ENCODE measurements around the gene USP37. TPM values are rescaled to one million over a fixed set of nuclear protein-coding genes. Genes with fewer than 3 reads are reported as not detected.

The USP37 gene
- total and polyA plus RNA-seq, 2 of the 13 experiments (the other 11 are each of a cell fraction or from before 2014, with no cell fraction given) = 6.5 to 30.6 TPM

DNA sequence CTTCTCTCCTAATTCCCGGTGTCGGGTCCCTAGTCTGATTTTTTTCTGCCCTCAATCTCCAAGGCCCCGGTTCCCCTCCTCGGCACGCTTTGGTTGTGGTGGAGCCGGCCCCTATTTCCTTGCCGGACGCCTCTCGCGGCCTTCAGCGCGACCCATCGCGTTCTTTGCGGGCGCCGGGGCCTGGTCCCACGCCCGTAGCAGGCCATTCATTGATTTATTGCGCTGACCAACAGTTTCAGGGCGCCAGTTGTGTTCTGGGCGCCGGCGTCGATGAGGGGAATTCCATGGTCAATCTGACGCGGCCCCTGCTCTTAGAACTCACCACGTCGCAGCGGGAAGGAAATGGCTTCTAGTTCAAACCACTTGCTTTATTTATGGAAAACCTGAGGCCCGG lies 884 bp upstream of the USP37 start:
- ATAC-seq = peak; percentile 71
- no peaks in the 10 kb centered on the region for H3K9me3 ChIP-seq (ENCODE audit: low read length)
- DNase-seq (ENCODE audit: low spot score) = peak; percentile 73
- H3K4me3 ChIP-seq (replicated peaks in 1 of 3; ENCODE audit: insufficient read depth in 1 of 3, low read depth in 2 of 3, low read length in 3 of 3) = peak overlapping the region; percentile 89 to 97 (median 91)
- H4K20me1 ChIP-seq (ENCODE audit: insufficient read depth, low read length) = peaks cover 12% of the 10 kb centered on the region
- peak overlapping the region; percentile 97 for H3K27ac ChIP-seq (ENCODE audit: extremely low read length, insufficient read depth, low read length)
- in situ Hi-C loops (cut with HindIII; ENCODE audit: extremely low pct_ligation_motif_present, low pct_unique_long_range_greater_than_20kb) (no loop called here), intact Hi-C loops (cut with micrococcal nuclease; ENCODE audit: unreplicated experiment) (loop anchor here (2.0 to 10.0 kb wide), 3 partner anchors 90 to 274 kb away; partner anchors contain the start of genes BCS1L, CTDSP1, TMBIM1 and ZNF142)
- H3K79me2 ChIP-seq (ENCODE audit: insufficient read depth, low read length) = peaks cover 91% of the 10 kb centered on the region
- peaks cover 0 to 6% of the 10 kb centered on the region in 2 experiments; a peak in 1 of 5 replicates for H3K27me3 ChIP-seq (ENCODE audit: control insufficient read depth in 1 of 2, insufficient read depth in 2 of 2, low read length in 2 of 2)
- ChIA-PET POLR2A (no interaction called here), CTCF (ENCODE audit: low intra/inter-chr PET ratio, low total read pairs) (no interaction called here)
- no TSS peak for BruUV-seq (replicated peaks)
- WGBS (ENCODE audit: low lambda C conversion rate) = 1% methylated on average over 31 of the region's 31 CpGs
- H3K4me1 ChIP-seq (ENCODE audit: insufficient read depth, low read length) = peaks cover 57% of the 10 kb centered on the region
- peaks cover 2 to 24% of the 10 kb centered on the region in 2 experiments for H3K36me3 ChIP-seq (replicated peaks in 1 of 2; ENCODE audit: control insufficient read depth in 1 of 2, insufficient read depth in 2 of 2, low read length in 2 of 2)
- H2AFZ ChIP-seq (ENCODE audit: low read length) = no peak overlapping the region
- H3K9ac ChIP-seq (ENCODE audit: insufficient read depth, low read depth, low read length) = peak overlapping the region; percentile 96
- no peak for FAIRE-seq
- peak overlapping the region; percentile 95 for H3K4me2 ChIP-seq (ENCODE audit: low read depth, low read length)
- peak; percentile 86 for TF ChIP-seq PTBP1 (IDR thresholded peaks at IDR 0.05; ENCODE audit: low read depth, low read length, poor library complexity, severe bottlenecking)
- no peak for TF ChIP-seq MBD4 (IDR thresholded peaks at IDR 0.05; ENCODE audit: borderline replicate concordance, low read length)
- TF ChIP-seq SIN3A (IDR thresholded peaks at IDR 0.05; ENCODE audit: borderline replicate concordance, low read depth, low read length) = peak; percentile 73; the same call in 1 of the 2 replicates
- TF ChIP-seq, protein P1, sequence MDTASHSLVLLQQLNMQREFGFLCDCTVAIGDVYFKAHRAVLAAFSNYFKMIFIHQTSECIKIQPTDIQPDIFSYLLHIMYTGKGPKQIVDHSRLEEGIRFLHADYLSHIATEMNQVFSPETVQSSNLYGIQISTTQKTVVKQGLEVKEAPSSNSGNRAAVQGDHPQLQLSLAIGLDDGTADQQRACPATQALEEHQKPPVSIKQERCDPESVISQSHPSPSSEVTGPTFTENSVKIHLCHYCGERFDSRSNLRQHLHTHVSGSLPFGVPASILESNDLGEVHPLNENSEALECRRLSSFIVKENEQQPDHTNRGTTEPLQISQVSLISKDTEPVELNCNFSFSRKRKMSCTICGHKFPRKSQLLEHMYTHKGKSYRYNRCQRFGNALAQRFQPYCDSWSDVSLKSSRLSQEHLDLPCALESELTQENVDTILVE (CRISPR knock-in tag; IDR thresholded peaks at IDR 0.05) = no peak
- TF ChIP-seq ZFP82 (CRISPR knock-in tag; IDR thresholded peaks at IDR 0.05; ENCODE audit: borderline replicate concordance) = no peak
- TF ChIP-seq RFXANK (CRISPR knock-in tag; IDR thresholded peaks at IDR 0.05) = no peak
- no peak for TF ChIP-seq ZNF564 (CRISPR knock-in tag; IDR thresholded peaks at IDR 0.05)
- TF ChIP-seq SOX5 (CRISPR knock-in tag; IDR thresholded peaks at IDR 0.05; ENCODE audit: borderline replicate concordance) = no peak
- 0 out of 2 replicates have a peak, but pooled peaks have one; percentile 6 for TF ChIP-seq STAG1 (CRISPR knock-in tag; IDR thresholded peaks at IDR 0.05)
- TF ChIP-seq, protein P2, sequence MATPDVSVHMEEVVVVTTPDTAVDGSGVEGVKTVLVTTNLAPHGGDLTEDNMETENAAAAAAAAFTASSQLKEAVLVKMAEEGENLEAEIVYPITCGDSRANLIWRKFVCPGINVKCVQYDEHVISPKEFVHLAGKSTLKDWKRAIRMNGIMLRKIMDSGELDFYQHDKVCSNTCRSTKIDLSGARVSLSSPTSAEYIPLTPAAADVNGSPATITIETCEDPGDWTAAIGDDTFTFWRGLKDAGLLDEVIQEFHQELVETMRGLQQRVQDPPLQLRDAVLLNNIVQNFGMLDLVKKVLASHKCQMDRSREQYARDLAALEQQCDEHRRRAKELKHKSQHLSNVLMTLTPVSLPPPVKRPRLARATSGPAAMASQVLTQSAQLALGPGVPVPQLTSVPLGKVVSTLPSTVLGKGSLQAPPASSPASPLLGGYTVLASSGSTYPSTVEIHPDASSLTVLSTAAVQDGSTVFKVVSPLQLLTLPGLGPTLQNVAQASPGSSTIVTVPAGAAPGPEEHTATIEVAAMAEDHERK (CRISPR knock-in tag; IDR thresholded peaks at IDR 0.05; ENCODE audit: low read depth) = no peak
- TF ChIP-seq KDM2A (CRISPR knock-in tag; IDR thresholded peaks at IDR 0.05; ENCODE audit: borderline replicate concordance, low read depth) = peak; percentile 64; the same call in 1 of the 2 replicates
- peak; percentile 39; the same call in 1 of the 2 replicates for TF ChIP-seq ZNF768 (CRISPR knock-in tag; IDR thresholded peaks at IDR 0.05)
- TF ChIP-seq, protein P3, sequence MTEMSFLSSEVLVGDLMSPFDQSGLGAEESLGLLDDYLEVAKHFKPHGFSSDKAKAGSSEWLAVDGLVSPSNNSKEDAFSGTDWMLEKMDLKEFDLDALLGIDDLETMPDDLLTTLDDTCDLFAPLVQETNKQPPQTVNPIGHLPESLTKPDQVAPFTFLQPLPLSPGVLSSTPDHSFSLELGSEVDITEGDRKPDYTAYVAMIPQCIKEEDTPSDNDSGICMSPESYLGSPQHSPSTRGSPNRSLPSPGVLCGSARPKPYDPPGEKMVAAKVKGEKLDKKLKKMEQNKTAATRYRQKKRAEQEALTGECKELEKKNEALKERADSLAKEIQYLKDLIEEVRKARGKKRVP (CRISPR knock-in tag; IDR thresholded peaks at IDR 0.05) = no peak
- no peak for TF ChIP-seq BHLHE40 (IDR thresholded peaks at IDR 0.05; ENCODE audit: low read length)
- TF ChIP-seq, protein P4, sequence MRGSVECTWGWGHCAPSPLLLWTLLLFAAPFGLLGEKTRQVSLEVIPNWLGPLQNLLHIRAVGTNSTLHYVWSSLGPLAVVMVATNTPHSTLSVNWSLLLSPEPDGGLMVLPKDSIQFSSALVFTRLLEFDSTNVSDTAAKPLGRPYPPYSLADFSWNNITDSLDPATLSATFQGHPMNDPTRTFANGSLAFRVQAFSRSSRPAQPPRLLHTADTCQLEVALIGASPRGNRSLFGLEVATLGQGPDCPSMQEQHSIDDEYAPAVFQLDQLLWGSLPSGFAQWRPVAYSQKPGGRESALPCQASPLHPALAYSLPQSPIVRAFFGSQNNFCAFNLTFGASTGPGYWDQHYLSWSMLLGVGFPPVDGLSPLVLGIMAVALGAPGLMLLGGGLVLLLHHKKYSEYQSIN (CRISPR knock-in tag; IDR thresholded peaks at IDR 0.05; ENCODE audit: borderline replicate concordance) = no peak
- TF ChIP-seq, protein P5, sequence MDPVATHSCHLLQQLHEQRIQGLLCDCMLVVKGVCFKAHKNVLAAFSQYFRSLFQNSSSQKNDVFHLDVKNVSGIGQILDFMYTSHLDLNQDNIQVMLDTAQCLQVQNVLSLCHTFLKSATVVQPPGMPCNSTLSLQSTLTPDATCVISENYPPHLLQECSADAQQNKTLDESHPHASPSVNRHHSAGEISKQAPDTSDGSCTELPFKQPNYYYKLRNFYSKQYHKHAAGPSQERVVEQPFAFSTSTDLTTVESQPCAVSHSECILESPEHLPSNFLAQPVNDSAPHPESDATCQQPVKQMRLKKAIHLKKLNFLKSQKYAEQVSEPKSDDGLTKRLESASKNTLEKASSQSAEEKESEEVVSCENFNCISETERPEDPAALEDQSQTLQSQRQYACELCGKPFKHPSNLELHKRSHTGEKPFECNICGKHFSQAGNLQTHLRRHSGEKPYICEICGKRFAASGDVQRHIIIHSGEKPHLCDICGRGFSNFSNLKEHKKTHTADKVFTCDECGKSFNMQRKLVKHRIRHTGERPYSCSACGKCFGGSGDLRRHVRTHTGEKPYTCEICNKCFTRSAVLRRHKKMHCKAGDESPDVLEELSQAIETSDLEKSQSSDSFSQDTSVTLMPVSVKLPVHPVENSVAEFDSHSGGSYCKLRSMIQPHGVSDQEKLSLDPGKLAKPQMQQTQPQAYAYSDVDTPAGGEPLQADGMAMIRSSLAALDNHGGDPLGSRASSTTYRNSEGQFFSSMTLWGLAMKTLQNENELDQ (CRISPR knock-in tag; IDR thresholded peaks at IDR 0.05; ENCODE audit: borderline replicate concordance) = no peak

All from HepG2 (cell line).